ENCODE measurements around the gene KHK. TPM values are rescaled to one million over a fixed set of nuclear protein-coding genes. Genes with fewer than 3 reads are reported as not detected.
A peak's percentile ranks its signal among the peaks of the same experiment; 100 is the strongest.

The KHK gene
- total RNA-seq, 1 donor from 2014 or later: 0.85 TPM

DNA sequence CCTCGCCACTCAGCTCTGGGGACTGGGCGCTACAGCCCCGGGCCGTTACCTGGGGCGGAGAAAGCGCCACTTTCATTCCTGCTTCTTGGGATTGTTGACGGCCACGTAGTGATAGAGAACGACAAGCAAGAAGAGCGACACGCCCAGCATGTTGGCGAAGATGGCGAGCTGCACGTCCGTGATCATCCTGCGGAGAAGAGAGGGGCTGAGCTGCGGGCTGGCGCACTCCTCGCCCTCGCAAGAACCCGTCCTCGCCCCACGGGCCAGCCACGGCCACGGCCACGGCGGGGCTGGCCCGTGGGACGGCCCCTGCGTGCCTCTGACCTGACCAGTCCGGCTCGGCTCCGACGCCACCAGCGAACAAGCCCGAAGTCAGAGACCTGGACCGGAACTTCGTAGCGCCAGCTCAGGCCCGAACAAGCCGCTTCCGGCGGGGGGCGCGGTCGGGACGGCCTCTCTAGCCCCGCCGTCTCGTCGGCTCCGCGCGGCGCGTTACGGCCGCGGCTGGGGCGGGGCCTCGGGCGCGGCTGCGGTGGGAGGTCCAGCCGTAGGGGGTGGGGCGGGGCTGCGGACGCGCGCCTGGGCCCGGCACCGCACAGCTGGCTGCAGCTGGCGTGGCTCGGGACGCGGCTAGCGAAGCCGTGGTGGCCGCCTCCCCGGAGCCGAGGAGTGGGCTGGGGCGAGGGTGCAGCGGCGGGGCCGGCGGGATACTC, 15.1 kb upstream of the KHK start, which contains the start of gene OST4:
Gene OST4 (minus strand): TSS at position 378 of the 713 bp plus-strand sequence.
- H3K36me3 ChIP-seq: peaks cover 0 to 26% of the 10 kb centered on the region in 2 donors
- no peaks in the 10 kb centered on the region for H3K27me3 ChIP-seq
- intact Hi-C loops (cut with DNase I): loop anchor here (1.0 to 10.0 kb wide), 4 partner anchors 10 to 307 kb away; partner anchors contain the start of genes KHK, SLC35F6 and TMEM214
- H3K27ac ChIP-seq: peak within 1 kb of the TSS; percentile 94 to 97
- peak; percentile 78 to 97 for DNase-seq (ENCODE audit: low spot score in 2 of 2)
- peak in 1 of 3 experiments; percentile 16 for TF ChIP-seq CTCF (IDR thresholded peaks at IDR 0.05)
- peak within 1 kb of the TSS; percentile 81 to 91 for H3K4me3 ChIP-seq
- peaks cover 11 to 50% of the 10 kb centered on the region in 2 donors for H3K4me1 ChIP-seq
- H3K9me3 ChIP-seq: no peaks in the 10 kb centered on the region

DNA sequence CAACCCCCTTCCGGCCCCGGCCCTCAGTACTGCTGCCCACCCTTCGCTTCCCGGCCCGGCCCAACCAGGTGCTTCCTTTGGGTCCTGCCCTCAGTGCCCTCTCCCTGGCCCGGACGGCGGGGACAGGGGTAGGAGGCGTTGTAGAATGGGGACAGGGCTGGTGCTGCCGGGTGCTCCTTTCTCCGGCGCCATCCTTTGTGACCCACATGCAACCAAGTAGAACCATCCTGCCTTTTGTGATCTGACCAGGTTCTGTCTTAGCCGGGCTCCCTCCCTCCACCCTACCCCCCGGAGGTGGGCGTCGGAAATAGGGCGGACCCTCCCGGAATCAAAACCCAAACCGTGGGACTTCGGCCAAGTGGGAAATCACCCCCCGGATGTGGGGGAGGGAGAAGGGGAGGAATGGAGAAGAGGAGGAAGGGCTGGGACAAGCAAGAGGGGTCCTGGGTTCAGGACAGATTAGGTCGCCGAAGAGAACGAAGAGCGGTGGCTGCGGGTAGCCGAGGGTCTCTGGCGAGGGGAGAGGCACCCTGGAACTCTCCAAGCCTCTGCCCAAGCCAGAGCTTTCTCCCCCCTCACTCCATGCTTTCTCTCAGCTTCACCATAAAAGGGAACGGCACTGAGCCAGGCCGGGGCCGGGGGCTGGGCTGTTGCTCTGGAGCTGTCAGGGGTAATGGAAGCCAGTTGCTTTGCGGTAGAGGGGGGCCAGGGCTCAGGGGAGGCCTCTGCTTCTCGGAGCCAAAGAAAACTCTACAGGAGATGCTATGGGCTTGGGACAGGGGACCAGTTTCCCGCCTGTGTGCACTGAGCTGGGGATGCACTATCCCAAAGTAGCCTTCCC, 14.4 kb upstream of the KHK start:
- intact Hi-C loops (cut with DNase I): loop anchor here (1.0 to 10.0 kb wide), 5 partner anchors 9 to 307 kb away; partner anchors contain the start of genes KHK, SLC35F6 and TMEM214
- peaks cover 11 to 50% of the 10 kb centered on the region in 2 donors for H3K4me1 ChIP-seq

GRCh38 chr2:27072920-27073319, 13.7 kb upstream of the KHK start:
- intact Hi-C loops (cut with DNase I): loop anchor here (1.0 to 10.0 kb wide), 3 partner anchors 23 to 308 kb away; partner anchors contain the start of genes SLC35F6 and TMEM214
- no peaks in the 10 kb centered on the region for H3K9me3 ChIP-seq
- no peak for DNase-seq (ENCODE audit: low spot score in 2 of 2)
- TF ChIP-seq CTCF (IDR thresholded peaks at IDR 0.05): no peak
- H3K4me3 ChIP-seq: peak overlapping the region in 1 of 2 donors; percentile 81
- peaks cover 0 to 16% of the 10 kb centered on the region in 2 donors for H3K36me3 ChIP-seq
- no peaks in the 10 kb centered on the region for H3K27me3 ChIP-seq
- peak overlapping the region; percentile 89 to 97 for H3K27ac ChIP-seq
- peaks cover 11 to 53% of the 10 kb centered on the region in 2 donors for H3K4me1 ChIP-seq

More for the DNA sequence above, 14.4 kb upstream of the KHK start:
- TF ChIP-seq CTCF (IDR thresholded peaks at IDR 0.05): no peak
- Histone ChIP-seq H3K27me3 (no peaks in the 10 kb centered on the region), H3K9me3 (no peaks in the 10 kb centered on the region), H3K36me3 (peaks cover 0 to 23% of the 10 kb centered on the region in 2 donors), H3K27ac (peak overlapping the region; percentile 89 to 97), H3K4me3 (peak overlapping the region; percentile 81 to 91)
- DNase-seq (ENCODE audit: low spot score in 2 of 2): peak in 1 of 2 donors; percentile 88

GRCh38 chr2:27073782-27074181, 12.8 kb upstream of the KHK start:
- Histone ChIP-seq H3K27me3 (no peaks in the 10 kb centered on the region), H3K27ac (peak overlapping the region; percentile 89 to 97), H3K4me3 (no peak overlapping the region), H3K9me3 (no peaks in the 10 kb centered on the region), H3K36me3 (peaks cover 0 to 9% of the 10 kb centered on the region in 2 donors), H3K4me1 (peaks cover 11 to 52% of the 10 kb centered on the region in 2 donors)
- no peak for DNase-seq (ENCODE audit: low spot score in 2 of 2)
- no peak for TF ChIP-seq CTCF (IDR thresholded peaks at IDR 0.05)
- intact Hi-C loops (cut with DNase I): loop anchor here (5.0 to 10.0 kb wide), 2 partner anchors 41 to 309 kb away; partner anchors contain the start of genes SLC35F6 and TMEM214
